Mammary epithelial cell (primary cell): Measurements from ENCODE around the gene TOP3B.

Source experiments
- CTCF ChIP-seq, 2 donors: IDR thresholded peaks in 1 of 2; conservative IDR thresholded peaks in 1 of 2; 2 replicates each; pipeline ENCODE4 v1.5.1; 2011 to 2012; ENCODE audit warnings: inconsistent platforms in 2 of 2, low read length in 2 of 2, mild to moderate bottlenecking in 2 of 2, control low read depth in 1 of 2, low read depth in 1 of 2; ENCODE audit not compliant: insufficient read depth in 1 of 2; ENCODE audit errors: extremely low read depth in 1 of 2
- EZH2 ChIP-seq: IDR thresholded peaks from 2 replicates; pipeline ENCODE4 v1.6.1; 2012; ENCODE audit warnings: low read length, inconsistent platforms, borderline replicate concordance

- TF ChIP-seq CTCF (conservative IDR thresholded peaks at IDR 0.05 in 1 of 2, IDR thresholded peaks at IDR 0.05 in 1 of 2; ENCODE audit: extremely low read depth in 1 of 2, insufficient read depth in 1 of 2, low read depth in 1 of 2, low read length in 2 of 2) (no peak), EZH2 (no peak)
Measured at GRCh38 chr22:21946262-21946925, 36.2 kb downstream of the TOP3B start.
